Measurements from ENCODE around the gene CHST15.

GRCh38 chr10:124068929-124069328, 24.5 kb downstream of the CHST15 start:
- TF ChIP-seq CTCF (IDR thresholded peaks at IDR 0.05) (no peak), POLR2A (IDR thresholded peaks at IDR 0.05) (no peak), POLR2AphosphoS5 (IDR thresholded peaks at IDR 0.05) (no peak), EP300 (IDR thresholded peaks at IDR 0.05) (no peak)
